GM03348 (cell line): Measurements from ENCODE around the gene MTHFD1L.
"Not testable (repeated sequence)": the region's sequence is repeated elsewhere in the genome, so short reads cannot be mapped to it uniquely, and the experiment has no call there.

Experiments used
- DNase-seq: peaks from one replicate; pipeline ENCODE4 v3.0.0; 2012; ENCODE audit warnings: low spot score

MTHFD1L gene

GRCh38 chr6:150865406-150866146, at the start of gene MTHFD1L:
Gene MTHFD1L, plus strand, starts transcription at chr6:150865702. Its CDS starts 121 bp downstream, at chr6:150865823.
- DNase-seq: peak; percentile 94

GRCh38 chr6:150816554-150816953, 48.9 kb upstream of the MTHFD1L start:
- not testable (repeated sequence) for DNase-seq

GRCh38 chr6:150822932-150823331, 42.6 kb upstream of the MTHFD1L start:
- DNase-seq: no peak

- no peak for DNase-seq
These were observed 38.7 kb upstream of the MTHFD1L start for GRCh38 chr6:150826788-150827187.

GRCh38 chr6:150828107-150828506, 37.4 kb upstream of the MTHFD1L start:
- not testable (repeated sequence) for DNase-seq

- peak; percentile 61 for DNase-seq
These were observed 34.9 kb upstream of the MTHFD1L start for GRCh38 chr6:150830439-150831165.

GRCh38 chr6:150831577-150831976, 33.9 kb upstream of the MTHFD1L start:
- no peak for DNase-seq

GRCh38 chr6:150835620-150836019, 29.9 kb upstream of the MTHFD1L start:
- DNase-seq: no peak

GRCh38 chr6:150840185-150840584, 25.3 kb upstream of the MTHFD1L start:
- no peak for DNase-seq

GRCh38 chr6:150841189-150841588, 24.3 kb upstream of the MTHFD1L start:
- DNase-seq: no peak

GRCh38 chr6:150841697-150842096, 23.8 kb upstream of the MTHFD1L start:
- no peak for DNase-seq

GRCh38 chr6:150844371-150844770, 21.1 kb upstream of the MTHFD1L start:
- no peak for DNase-seq

- DNase-seq: no peak
These were observed 18.9 kb upstream of the MTHFD1L start for GRCh38 chr6:150846641-150847040.

GRCh38 chr6:150848400-150848799, 17.1 kb upstream of the MTHFD1L start:
- no peak for DNase-seq

- not testable (repeated sequence) for DNase-seq
These were observed 11.1 kb upstream of the MTHFD1L start for GRCh38 chr6:150854392-150854791.

GRCh38 chr6:150855171-150855570, 10.3 kb upstream of the MTHFD1L start:
- DNase-seq: not testable (repeated sequence)

- DNase-seq: peak; percentile 78
These were observed 8.2 kb upstream of the MTHFD1L start for GRCh38 chr6:150857062-150857944.

GRCh38 chr6:150857945-150858308, 7.6 kb upstream of the MTHFD1L start:
- DNase-seq: peak; percentile 25

- DNase-seq: not testable (repeated sequence)
These were observed 3.9 kb upstream of the MTHFD1L start for GRCh38 chr6:150861448-150862168.

GRCh38 chr6:150863213-150863928, 2.1 kb upstream of the MTHFD1L start:
- DNase-seq: no peak

- no peak for DNase-seq
These were observed 478 bp upstream of the MTHFD1L start for GRCh38 chr6:150865043-150865405.
